ENCODE data around the gene DENND2A.

GRCh38 chr7:140684066-140684950 lies 43.7 kb upstream of the DENND2A start:
- TF ChIP-seq CTCF (IDR thresholded peaks at IDR 0.05) = no peak
- no peak for TF ChIP-seq POLR2A (IDR thresholded peaks at IDR 0.05)
